Muscle layer of duodenum (tissue), 2 donors: ENCODE results near the gene EHD1.

Source experiments
- H3K27ac ChIP-seq: one replicate; pipeline ENCODE4 v1.7.0; 2013; ENCODE audit warnings: mild to moderate bottlenecking, low read length
- H3K27me3 ChIP-seq: one replicate; pipeline ENCODE4 v1.7.0; 2013; ENCODE audit warnings: low read depth, mild to moderate bottlenecking, control low read depth, low read length
- H3K36me3 ChIP-seq, 2 donors: one replicate each; pipeline ENCODE4 v1.7.0; 2013; ENCODE audit warnings: low read length in 2 of 2, control low read depth in 1 of 2, mild to moderate bottlenecking in 1 of 2; ENCODE audit not compliant: insufficient read depth in 2 of 2, control insufficient read depth in 1 of 2
- H3K4me1 ChIP-seq, 2 donors: one replicate each; pipeline ENCODE4 v1.7.0; 2013; ENCODE audit warnings: low read length in 2 of 2, mild to moderate bottlenecking in 2 of 2, control low read depth in 1 of 2, moderate library complexity in 1 of 2; ENCODE audit not compliant: insufficient read depth in 2 of 2, control insufficient read depth in 1 of 2
- H3K4me3 ChIP-seq, 2 donors: one replicate each; pipeline ENCODE4 v1.7.0; 2013; ENCODE audit warnings: low read length in 2 of 2, low read depth in 1 of 2, mild to moderate bottlenecking in 1 of 2
- H3K9me3 ChIP-seq, 2 donors: one replicate each; pipeline ENCODE4 v1.7.0; 2013; ENCODE audit warnings: low read length in 2 of 2, control low read depth in 1 of 2, mild to moderate bottlenecking in 1 of 2; ENCODE audit not compliant: control insufficient read depth in 1 of 2
- donor health status: healthy.

Gene EHD1

GRCh38 chr11:64908766-64909165 is 30.3 kb upstream of the EHD1 start:
- H3K27ac ChIP-seq: no peak overlapping the region
- H3K27me3 ChIP-seq: no peaks in the 10 kb centered on the region
- H3K4me3 ChIP-seq: no peak overlapping the region
- H3K4me1 ChIP-seq: no peaks in the 10 kb centered on the region
- H3K36me3 ChIP-seq: peaks cover 31 to 88% of the 10 kb centered on the region in 2 donors
- no peaks in the 10 kb centered on the region for H3K9me3 ChIP-seq

GRCh38 chr11:64906314-64906635 is 27.9 kb upstream of the EHD1 start:
- H3K27ac ChIP-seq: no peak overlapping the region
- no peaks in the 10 kb centered on the region for H3K4me1 ChIP-seq
- H3K4me3 ChIP-seq: no peak overlapping the region
- peaks cover 27 to 86% of the 10 kb centered on the region in 2 donors for H3K36me3 ChIP-seq
- H3K9me3 ChIP-seq: no peaks in the 10 kb centered on the region
- no peaks in the 10 kb centered on the region for H3K27me3 ChIP-seq

GRCh38 chr11:64905516-64906313 is 27.3 kb upstream of the EHD1 start:
- Histone ChIP-seq H3K27me3 (no peaks in the 10 kb centered on the region), H3K27ac (no peak overlapping the region), H3K9me3 (no peaks in the 10 kb centered on the region), H3K4me1 (no peaks in the 10 kb centered on the region), H3K4me3 (no peak overlapping the region), H3K36me3 (peaks cover 21 to 86% of the 10 kb centered on the region in 2 donors)

- Histone ChIP-seq H3K9me3 (no peaks in the 10 kb centered on the region), H3K36me3 (peaks cover 14 to 85% of the 10 kb centered on the region in 2 donors), H3K27ac (no peak overlapping the region), H3K27me3 (no peaks in the 10 kb centered on the region), H3K4me1 (no peaks in the 10 kb centered on the region), H3K4me3 (no peak overlapping the region)
These were observed 24.9 kb upstream of the EHD1 start for GRCh38 chr11:64903291-64903833.

- Histone ChIP-seq H3K4me3 (no peak overlapping the region), H3K9me3 (no peaks in the 10 kb centered on the region), H3K27ac (no peak overlapping the region), H3K36me3 (peaks cover 17 to 90% of the 10 kb centered on the region in 2 donors), H3K27me3 (no peaks in the 10 kb centered on the region), H3K4me1 (no peaks in the 10 kb centered on the region)
These were observed 23.9 kb upstream of the EHD1 start for GRCh38 chr11:64902102-64902900.

GRCh38 chr11:64900774-64901173 is 22.4 kb upstream of the EHD1 start:
- Histone ChIP-seq H3K36me3 (peaks cover 17 to 90% of the 10 kb centered on the region in 2 donors), H3K27me3 (no peaks in the 10 kb centered on the region), H3K4me3 (no peak overlapping the region), H3K27ac (no peak overlapping the region), H3K9me3 (no peaks in the 10 kb centered on the region), H3K4me1 (no peaks in the 10 kb centered on the region)

GRCh38 chr11:64900263-64900678 is 21.9 kb upstream of the EHD1 start:
- Histone ChIP-seq H3K27me3 (no peaks in the 10 kb centered on the region), H3K27ac (no peak overlapping the region), H3K4me3 (no peak overlapping the region), H3K9me3 (no peaks in the 10 kb centered on the region), H3K4me1 (no peaks in the 10 kb centered on the region), H3K36me3 (peaks cover 17 to 89% of the 10 kb centered on the region in 2 donors)

- peaks cover 17 to 88% of the 10 kb centered on the region in 2 donors for H3K36me3 ChIP-seq
- H3K27me3 ChIP-seq: no peaks in the 10 kb centered on the region
- H3K4me3 ChIP-seq: no peak overlapping the region
- no peaks in the 10 kb centered on the region for H3K9me3 ChIP-seq
- no peaks in the 10 kb centered on the region for H3K4me1 ChIP-seq
- no peak overlapping the region for H3K27ac ChIP-seq
These were observed 20.1 kb upstream of the EHD1 start for GRCh38 chr11:64898541-64898940.

GRCh38 chr11:64898076-64898445 is 19.6 kb upstream of the EHD1 start:
- Histone ChIP-seq H3K36me3 (peaks cover 16 to 83% of the 10 kb centered on the region in 2 donors), H3K9me3 (no peaks in the 10 kb centered on the region)

GRCh38 chr11:64897381-64898075 is 19.1 kb upstream of the EHD1 start:
- Histone ChIP-seq H3K9me3 (no peaks in the 10 kb centered on the region), H3K27me3 (no peaks in the 10 kb centered on the region), H3K36me3 (peaks cover 13 to 79% of the 10 kb centered on the region in 2 donors), H3K4me1 (no peaks in the 10 kb centered on the region), H3K27ac (no peak overlapping the region), H3K4me3 (no peak overlapping the region)

More at GRCh38 chr11:64898076-64898445, 19.6 kb upstream of the EHD1 start:
- H3K4me1 ChIP-seq: no peaks in the 10 kb centered on the region
- no peak overlapping the region for H3K27ac ChIP-seq
- H3K27me3 ChIP-seq: no peaks in the 10 kb centered on the region
- H3K4me3 ChIP-seq: no peak overlapping the region

GRCh38 chr11:64896448-64897022 is 18.1 kb upstream of the EHD1 start:
- peaks cover 8 to 69% of the 10 kb centered on the region in 2 donors for H3K36me3 ChIP-seq
- no peaks in the 10 kb centered on the region for H3K9me3 ChIP-seq
- H3K4me1 ChIP-seq: no peaks in the 10 kb centered on the region
- H3K27ac ChIP-seq: no peak overlapping the region
- H3K4me3 ChIP-seq: no peak overlapping the region
- no peaks in the 10 kb centered on the region for H3K27me3 ChIP-seq
